ENCODE results near the gene HSD3B2.

Gene HSD3B2

GRCh38 chr1:119447344-119448126, 32.6 kb downstream of the HSD3B2 start:
- H3K4me3 ChIP-seq (ENCODE audit: low read depth, low read length) = no peak overlapping the region
- TF ChIP-seq, protein P1, sequence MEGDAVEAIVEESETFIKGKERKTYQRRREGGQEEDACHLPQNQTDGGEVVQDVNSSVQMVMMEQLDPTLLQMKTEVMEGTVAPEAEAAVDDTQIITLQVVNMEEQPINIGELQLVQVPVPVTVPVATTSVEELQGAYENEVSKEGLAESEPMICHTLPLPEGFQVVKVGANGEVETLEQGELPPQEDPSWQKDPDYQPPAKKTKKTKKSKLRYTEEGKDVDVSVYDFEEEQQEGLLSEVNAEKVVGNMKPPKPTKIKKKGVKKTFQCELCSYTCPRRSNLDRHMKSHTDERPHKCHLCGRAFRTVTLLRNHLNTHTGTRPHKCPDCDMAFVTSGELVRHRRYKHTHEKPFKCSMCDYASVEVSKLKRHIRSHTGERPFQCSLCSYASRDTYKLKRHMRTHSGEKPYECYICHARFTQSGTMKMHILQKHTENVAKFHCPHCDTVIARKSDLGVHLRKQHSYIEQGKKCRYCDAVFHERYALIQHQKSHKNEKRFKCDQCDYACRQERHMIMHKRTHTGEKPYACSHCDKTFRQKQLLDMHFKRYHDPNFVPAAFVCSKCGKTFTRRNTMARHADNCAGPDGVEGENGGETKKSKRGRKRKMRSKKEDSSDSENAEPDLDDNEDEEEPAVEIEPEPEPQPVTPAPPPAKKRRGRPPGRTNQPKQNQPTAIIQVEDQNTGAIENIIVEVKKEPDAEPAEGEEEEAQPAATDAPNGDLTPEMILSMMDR (IDR thresholded peaks at IDR 0.05; ENCODE audit: low read depth, low read length) = no peak
- H3K27ac ChIP-seq = no peak overlapping the region
- no peaks in the 10 kb centered on the region for H3K36me3 ChIP-seq
- DNase-seq = no peak
- H3K9me3 ChIP-seq (ENCODE audit: severe bottlenecking) = no peaks in the 10 kb centered on the region
- no peaks in the 10 kb centered on the region for H3K27me3 ChIP-seq (ENCODE audit: insufficient read depth, low read depth, severe bottlenecking)

DNA sequence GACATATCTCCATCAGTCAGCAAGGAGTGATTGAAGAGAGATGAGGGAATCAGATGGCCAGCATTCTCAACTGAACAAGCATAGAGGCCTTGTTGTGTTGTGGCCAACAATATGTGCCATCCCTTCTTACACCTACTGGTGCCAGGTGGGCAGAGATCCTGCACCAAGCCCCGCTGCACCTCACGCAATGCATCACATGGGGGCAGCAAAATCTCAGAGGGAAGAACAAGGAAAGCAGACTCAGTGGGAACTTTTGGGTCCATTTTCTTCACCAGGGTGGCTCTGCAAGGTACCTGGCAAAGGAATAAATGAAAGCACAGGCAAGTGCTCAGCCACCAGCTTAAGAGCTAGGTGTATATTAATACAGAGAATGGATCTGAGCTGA, 33.2 kb downstream of the HSD3B2 start:
- no peaks in the 10 kb centered on the region for H3K36me3 ChIP-seq
- TF ChIP-seq, protein P1 (IDR thresholded peaks at IDR 0.05; ENCODE audit: low read depth, low read length) = peak; percentile 58
- no peak overlapping the region for H3K27ac ChIP-seq
- DNase-seq = peak; percentile 35
- no peak overlapping the region for H3K4me3 ChIP-seq (ENCODE audit: low read depth, low read length)
- H3K9me3 ChIP-seq (ENCODE audit: severe bottlenecking) = no peaks in the 10 kb centered on the region
- no peaks in the 10 kb centered on the region for H3K27me3 ChIP-seq (ENCODE audit: insufficient read depth, low read depth, severe bottlenecking)

GRCh38 chr1:119449971-119450370, 35.0 kb downstream of the HSD3B2 start:
- TF ChIP-seq, protein P1 (IDR thresholded peaks at IDR 0.05; ENCODE audit: low read depth, low read length) = peak; percentile 41
- DNase-seq = peak; percentile 55
- Histone ChIP-seq H3K9me3 (ENCODE audit: severe bottlenecking) (no peaks in the 10 kb centered on the region), H3K27ac (no peak overlapping the region), H3K36me3 (no peaks in the 10 kb centered on the region), H3K4me3 (ENCODE audit: low read depth, low read length) (no peak overlapping the region), H3K27me3 (ENCODE audit: insufficient read depth, low read depth, severe bottlenecking) (no peaks in the 10 kb centered on the region)

- H3K27ac ChIP-seq = peak overlapping the region; percentile 64
- no peak overlapping the region for H3K4me3 ChIP-seq (ENCODE audit: low read depth, low read length)
- H3K36me3 ChIP-seq = no peaks in the 10 kb centered on the region
- TF ChIP-seq, protein P1 (IDR thresholded peaks at IDR 0.05; ENCODE audit: low read depth, low read length) = no peak
- H3K9me3 ChIP-seq (ENCODE audit: severe bottlenecking) = no peaks in the 10 kb centered on the region
- H3K27me3 ChIP-seq (ENCODE audit: insufficient read depth, low read depth, severe bottlenecking) = no peaks in the 10 kb centered on the region
- DNase-seq = no peak
These were observed 36.2 kb downstream of the HSD3B2 start for GRCh38 chr1:119451158-119451557.

DNA sequence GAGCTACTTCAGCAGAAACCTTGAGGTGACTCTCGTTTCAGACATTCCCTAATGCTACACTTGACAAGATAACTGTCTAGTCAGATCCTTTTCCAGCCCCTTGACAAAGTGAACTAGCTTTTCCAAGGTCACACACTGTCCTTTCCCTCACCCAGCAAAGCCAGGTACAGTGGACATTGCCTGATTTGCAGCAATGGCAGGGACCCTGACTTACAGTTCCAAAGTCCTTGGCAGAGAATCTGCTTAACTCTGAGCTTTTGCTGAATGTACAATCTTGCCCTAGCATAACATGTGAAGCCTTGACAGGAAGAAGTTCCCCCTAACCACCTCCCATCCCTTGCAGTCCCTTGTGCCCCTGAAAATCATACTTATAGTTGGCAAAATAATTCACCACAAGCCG, 37.1 kb downstream of the HSD3B2 start:
- no peak for DNase-seq
- Histone ChIP-seq H3K27me3 (ENCODE audit: insufficient read depth, low read depth, severe bottlenecking) (no peaks in the 10 kb centered on the region), H3K9me3 (ENCODE audit: severe bottlenecking) (no peaks in the 10 kb centered on the region), H3K27ac (peak overlapping the region; percentile 32; the same call in 1 of the 2 replicates), H3K4me3 (ENCODE audit: low read depth, low read length) (no peak overlapping the region), H3K36me3 (no peaks in the 10 kb centered on the region)
- TF ChIP-seq, protein P1 (IDR thresholded peaks at IDR 0.05; ENCODE audit: low read depth, low read length) = no peak

DNA sequence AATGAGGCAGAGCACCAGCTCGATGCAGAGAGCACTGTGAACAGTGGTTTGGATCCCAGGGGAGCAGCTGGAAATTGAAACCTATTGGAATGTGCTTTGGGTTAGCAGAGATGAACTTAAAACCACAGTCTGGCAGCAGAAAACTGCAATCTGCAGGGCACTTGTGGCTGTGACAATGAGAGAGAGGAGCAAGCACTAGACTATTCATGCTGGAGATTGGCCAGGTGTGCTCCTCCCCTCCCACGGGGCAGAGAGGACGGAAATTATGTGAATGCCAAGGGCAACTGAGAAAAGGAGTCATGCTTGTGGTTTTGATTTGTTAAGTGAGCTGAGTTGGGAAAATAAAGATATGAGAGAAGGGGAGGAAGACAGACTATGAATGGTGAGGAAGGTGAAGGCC, 38.1 kb downstream of the HSD3B2 start:
- no peaks in the 10 kb centered on the region for H3K36me3 ChIP-seq
- no peaks in the 10 kb centered on the region for H3K9me3 ChIP-seq (ENCODE audit: severe bottlenecking)
- H3K27ac ChIP-seq = no peak overlapping the region
- no peaks in the 10 kb centered on the region for H3K27me3 ChIP-seq (ENCODE audit: insufficient read depth, low read depth, severe bottlenecking)
- DNase-seq = no peak
- H3K4me3 ChIP-seq (ENCODE audit: low read depth, low read length) = no peak overlapping the region
- TF ChIP-seq, protein P1 (IDR thresholded peaks at IDR 0.05; ENCODE audit: low read depth, low read length) = no peak

Data from WERI-Rb-1 (cell line).